ENCODE results near the gene CCNA2.

The CCNA2 gene

GRCh38 chr4:121824950-121825349 is 1.3 kb upstream of the CCNA2 start:
- Histone ChIP-seq H3K4me1 (ENCODE audit: insufficient read depth, low read length) (peaks cover 8% of the 10 kb centered on the region), H3K27me3 (ENCODE audit: control insufficient read depth in 1 of 2, insufficient read depth in 2 of 2, low read length in 2 of 2) (no peaks in the 10 kb centered on the region), H3K9me3 (ENCODE audit: low read length) (no peaks in the 10 kb centered on the region), H3K36me3 (ENCODE audit: insufficient read depth, low read length) (peaks cover 4% of the 10 kb centered on the region), H3K27ac (ENCODE audit: low read depth, low read length) (peak overlapping the region; percentile 17), H3K4me3 (ENCODE audit: low read depth in 1 of 2, low read length in 2 of 2) (no peak overlapping the region), H3K9ac (ENCODE audit: low read length) (no peak overlapping the region)

DNA sequence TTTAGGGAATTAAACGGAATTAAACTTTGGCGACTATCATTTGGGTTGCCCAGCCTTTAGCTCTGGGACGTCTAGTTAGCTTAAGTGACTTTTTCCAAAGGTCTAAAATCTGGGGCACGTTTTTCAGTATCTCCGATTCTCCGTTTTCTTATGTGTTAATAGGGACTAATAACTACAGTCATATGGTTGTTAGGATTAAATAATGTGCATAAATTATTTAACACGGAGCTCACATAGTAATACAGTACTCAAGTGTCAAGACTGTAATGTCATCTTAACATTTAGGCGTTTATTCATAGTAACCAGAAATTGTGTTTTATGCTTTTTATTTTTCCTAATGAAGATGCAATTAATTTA is 466 bp upstream of the CCNA2 start:
- Histone ChIP-seq H3K9me3 (ENCODE audit: low read length) (no peaks in the 10 kb centered on the region), H3K27me3 (ENCODE audit: control insufficient read depth in 1 of 2, insufficient read depth in 2 of 2, low read length in 2 of 2) (no peaks in the 10 kb centered on the region), H3K4me1 (ENCODE audit: insufficient read depth, low read length) (peaks cover 8% of the 10 kb centered on the region), H3K9ac (ENCODE audit: low read length) (peak overlapping the region; percentile 37), H3K27ac (ENCODE audit: low read depth, low read length) (peak overlapping the region; percentile 79), H3K36me3 (ENCODE audit: insufficient read depth, low read length) (peaks cover 4% of the 10 kb centered on the region), H3K4me3 (ENCODE audit: low read depth in 1 of 2, low read length in 2 of 2) (peak overlapping the region; percentile 3 to 58)

GRCh38 chr4:121822796-121823504 is 733 bp downstream of the CCNA2 start:
- H3K4me3 ChIP-seq (ENCODE audit: low read depth in 1 of 2, low read length in 2 of 2): peak overlapping the region; percentile 3 to 58
- no peak overlapping the region for H3K9ac ChIP-seq (ENCODE audit: low read length)

DNA sequence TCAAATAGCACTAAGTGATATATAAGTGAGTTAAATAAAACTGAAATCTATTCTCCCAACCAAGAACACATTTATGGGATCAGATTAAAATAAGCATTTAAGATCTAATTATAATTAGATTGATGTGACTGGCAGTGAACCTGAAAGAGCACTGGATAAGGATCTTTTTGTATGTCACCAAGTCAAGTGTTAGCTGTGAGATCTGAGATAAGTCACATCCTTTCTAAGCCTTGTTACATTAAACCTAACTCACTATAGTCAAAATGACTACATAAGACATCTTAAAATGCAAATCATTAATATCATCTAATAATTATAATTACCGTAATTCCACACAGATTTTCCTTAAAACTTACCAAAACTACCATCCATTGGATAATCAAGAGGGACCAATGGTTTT is 1.6 kb downstream of the CCNA2 start:
- H3K36me3 ChIP-seq (ENCODE audit: insufficient read depth, low read length): peaks cover 14% of the 10 kb centered on the region
- no peak overlapping the region for H3K4me3 ChIP-seq (ENCODE audit: low read depth in 1 of 2, low read length in 2 of 2)
- H3K4me1 ChIP-seq (ENCODE audit: insufficient read depth, low read length): peaks cover 8% of the 10 kb centered on the region
- H3K27me3 ChIP-seq (ENCODE audit: control insufficient read depth in 1 of 2, insufficient read depth in 2 of 2, low read length in 2 of 2): no peaks in the 10 kb centered on the region
- no peak overlapping the region for H3K9ac ChIP-seq (ENCODE audit: low read length)
- no peaks in the 10 kb centered on the region for H3K9me3 ChIP-seq (ENCODE audit: low read length)
- no peak overlapping the region for H3K27ac ChIP-seq (ENCODE audit: low read depth, low read length)

More at GRCh38 chr4:121822796-121823504, 733 bp downstream of the CCNA2 start:
- peaks cover 8% of the 10 kb centered on the region for H3K36me3 ChIP-seq (ENCODE audit: insufficient read depth, low read length)
- no peak overlapping the region for H3K27ac ChIP-seq (ENCODE audit: low read depth, low read length)
- H3K9me3 ChIP-seq (ENCODE audit: low read length): no peaks in the 10 kb centered on the region
- H3K27me3 ChIP-seq (ENCODE audit: control insufficient read depth in 1 of 2, insufficient read depth in 2 of 2, low read length in 2 of 2): no peaks in the 10 kb centered on the region
- peaks cover 8% of the 10 kb centered on the region for H3K4me1 ChIP-seq (ENCODE audit: insufficient read depth, low read length)

- H3K27ac ChIP-seq (ENCODE audit: low read depth, low read length): no peak overlapping the region
- no peaks in the 10 kb centered on the region for H3K27me3 ChIP-seq (ENCODE audit: control insufficient read depth in 1 of 2, insufficient read depth in 2 of 2, low read length in 2 of 2)
- H3K4me3 ChIP-seq (ENCODE audit: low read depth in 1 of 2, low read length in 2 of 2): no peak overlapping the region
- H3K9ac ChIP-seq (ENCODE audit: low read length): no peak overlapping the region
- H3K36me3 ChIP-seq (ENCODE audit: insufficient read depth, low read length): peaks cover 38% of the 10 kb centered on the region
- H3K9me3 ChIP-seq (ENCODE audit: low read length): no peaks in the 10 kb centered on the region
- H3K4me1 ChIP-seq (ENCODE audit: insufficient read depth, low read length): no peaks in the 10 kb centered on the region
These were observed 4.3 kb downstream of the CCNA2 start for GRCh38 chr4:121819216-121819965.

- no peak overlapping the region for H3K9ac ChIP-seq (ENCODE audit: low read length)
- H3K4me3 ChIP-seq (ENCODE audit: low read depth in 1 of 2, low read length in 2 of 2): no peak overlapping the region
- H3K27ac ChIP-seq (ENCODE audit: low read depth, low read length): no peak overlapping the region
- no peaks in the 10 kb centered on the region for H3K9me3 ChIP-seq (ENCODE audit: low read length)
- peaks cover 45% of the 10 kb centered on the region for H3K36me3 ChIP-seq (ENCODE audit: insufficient read depth, low read length)
- H3K4me1 ChIP-seq (ENCODE audit: insufficient read depth, low read length): no peaks in the 10 kb centered on the region
- no peaks in the 10 kb centered on the region for H3K27me3 ChIP-seq (ENCODE audit: control insufficient read depth in 1 of 2, insufficient read depth in 2 of 2, low read length in 2 of 2)
These were observed 5.5 kb downstream of the CCNA2 start for GRCh38 chr4:121818215-121818614.

DNA sequence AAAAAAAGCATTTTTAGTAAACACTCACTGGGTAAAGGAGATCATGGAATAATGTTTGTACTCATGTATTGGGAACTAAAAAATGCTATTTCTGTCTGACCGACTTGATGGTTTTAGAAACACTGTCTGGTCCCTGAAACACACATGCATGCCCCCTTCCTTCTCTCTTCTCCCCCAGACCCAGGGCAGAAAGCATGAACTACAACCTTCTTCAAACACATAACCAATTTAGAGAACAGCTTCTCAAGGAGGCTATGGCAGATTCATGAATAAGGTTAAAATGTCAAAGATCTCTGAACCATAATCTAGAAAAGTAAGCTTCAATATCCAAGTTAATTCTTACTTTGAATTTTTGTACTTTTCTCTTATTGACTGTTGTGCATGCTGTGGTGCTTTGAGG is 6.0 kb downstream of the CCNA2 start:
- no peak overlapping the region for H3K27ac ChIP-seq (ENCODE audit: low read depth, low read length)
- peaks cover 51% of the 10 kb centered on the region for H3K36me3 ChIP-seq (ENCODE audit: insufficient read depth, low read length)
- no peaks in the 10 kb centered on the region for H3K27me3 ChIP-seq (ENCODE audit: control insufficient read depth in 1 of 2, insufficient read depth in 2 of 2, low read length in 2 of 2)
- no peak overlapping the region for H3K9ac ChIP-seq (ENCODE audit: low read length)
- no peaks in the 10 kb centered on the region for H3K9me3 ChIP-seq (ENCODE audit: low read length)
- H3K4me1 ChIP-seq (ENCODE audit: insufficient read depth, low read length): no peaks in the 10 kb centered on the region
- no peak overlapping the region for H3K4me3 ChIP-seq (ENCODE audit: low read depth in 1 of 2, low read length in 2 of 2)

- no peaks in the 10 kb centered on the region for H3K4me1 ChIP-seq (ENCODE audit: insufficient read depth, low read length)
- no peaks in the 10 kb centered on the region for H3K27me3 ChIP-seq (ENCODE audit: control insufficient read depth in 1 of 2, insufficient read depth in 2 of 2, low read length in 2 of 2)
- no peak overlapping the region for H3K27ac ChIP-seq (ENCODE audit: low read depth, low read length)
- no peak overlapping the region for H3K4me3 ChIP-seq (ENCODE audit: low read depth in 1 of 2, low read length in 2 of 2)
- no peak overlapping the region for H3K9ac ChIP-seq (ENCODE audit: low read length)
- no peaks in the 10 kb centered on the region for H3K9me3 ChIP-seq (ENCODE audit: low read length)
- H3K36me3 ChIP-seq (ENCODE audit: insufficient read depth, low read length): peaks cover 58% of the 10 kb centered on the region
These were observed 6.7 kb downstream of the CCNA2 start for GRCh38 chr4:121817006-121817405.

DNA sequence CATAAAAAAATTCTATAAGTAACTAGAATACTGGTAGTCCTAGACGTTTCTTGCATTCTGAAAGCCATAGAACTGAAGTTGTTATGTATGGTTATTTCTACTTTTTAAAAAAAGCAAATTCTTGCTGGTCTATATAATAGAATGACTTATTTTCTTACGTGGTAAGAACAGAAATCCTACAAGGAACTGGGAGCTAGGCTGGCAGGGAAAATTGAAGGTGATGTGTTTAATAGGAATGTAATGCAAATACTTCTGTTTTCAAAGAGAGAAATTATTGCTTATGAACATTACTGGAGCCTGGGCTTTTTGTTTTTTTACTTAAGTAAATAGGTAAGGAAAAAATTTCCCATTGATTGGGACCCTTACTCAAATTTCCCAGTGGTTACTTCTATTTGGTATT is 8.9 kb downstream of the CCNA2 start:
- Histone ChIP-seq H3K9me3 (ENCODE audit: low read length) (no peaks in the 10 kb centered on the region), H3K27me3 (ENCODE audit: control insufficient read depth in 1 of 2, insufficient read depth in 2 of 2, low read length in 2 of 2) (no peaks in the 10 kb centered on the region), H3K4me1 (ENCODE audit: insufficient read depth, low read length) (no peaks in the 10 kb centered on the region), H3K27ac (ENCODE audit: low read depth, low read length) (no peak overlapping the region), H3K36me3 (ENCODE audit: insufficient read depth, low read length) (peaks cover 72% of the 10 kb centered on the region), H3K4me3 (ENCODE audit: low read depth in 1 of 2, low read length in 2 of 2) (no peak overlapping the region), H3K9ac (ENCODE audit: low read length) (no peak overlapping the region)

- H3K27me3 ChIP-seq (ENCODE audit: control insufficient read depth in 1 of 2, insufficient read depth in 2 of 2, low read length in 2 of 2): no peaks in the 10 kb centered on the region
- no peak overlapping the region for H3K27ac ChIP-seq (ENCODE audit: low read depth, low read length)
- peaks cover 81% of the 10 kb centered on the region for H3K36me3 ChIP-seq (ENCODE audit: insufficient read depth, low read length)
- H3K4me1 ChIP-seq (ENCODE audit: insufficient read depth, low read length): no peaks in the 10 kb centered on the region
- H3K9me3 ChIP-seq (ENCODE audit: low read length): no peaks in the 10 kb centered on the region
- no peak overlapping the region for H3K9ac ChIP-seq (ENCODE audit: low read length)
- no peak overlapping the region for H3K4me3 ChIP-seq (ENCODE audit: low read depth in 1 of 2, low read length in 2 of 2)
These were observed 12.6 kb downstream of the CCNA2 start for GRCh38 chr4:121811122-121811521.

DNA sequence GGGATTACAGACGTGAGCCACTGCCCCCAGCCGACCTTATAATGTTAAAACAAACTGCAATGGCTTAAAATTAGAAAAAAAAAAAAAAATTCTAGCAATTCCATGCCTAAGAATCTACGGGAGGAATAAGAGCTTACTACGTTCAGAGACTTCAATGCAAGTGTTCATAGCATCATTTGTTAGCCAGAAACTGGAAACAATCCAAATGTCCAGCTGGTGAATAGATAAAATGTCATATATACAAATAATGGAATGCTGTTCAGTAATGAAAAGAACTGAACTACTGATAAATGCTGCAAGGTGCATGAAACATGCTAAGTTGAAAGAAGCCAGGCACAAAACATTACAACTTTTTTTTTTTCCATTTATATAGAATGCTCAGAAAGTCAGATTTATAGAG is 17.3 kb downstream of the CCNA2 start:
- Histone ChIP-seq H3K36me3 (ENCODE audit: insufficient read depth, low read length) (peaks cover 71% of the 10 kb centered on the region), H3K4me1 (ENCODE audit: insufficient read depth, low read length) (peaks cover 4% of the 10 kb centered on the region), H3K4me3 (ENCODE audit: low read depth in 1 of 2, low read length in 2 of 2) (no peak overlapping the region), H3K27ac (ENCODE audit: low read depth, low read length) (no peak overlapping the region), H3K9ac (ENCODE audit: low read length) (no peak overlapping the region), H3K27me3 (ENCODE audit: control insufficient read depth in 1 of 2, insufficient read depth in 2 of 2, low read length in 2 of 2) (no peaks in the 10 kb centered on the region), H3K9me3 (ENCODE audit: low read length) (no peaks in the 10 kb centered on the region)

- Histone ChIP-seq H3K27me3 (ENCODE audit: control insufficient read depth in 1 of 2, insufficient read depth in 2 of 2, low read length in 2 of 2) (no peaks in the 10 kb centered on the region), H3K9ac (ENCODE audit: low read length) (peak overlapping the region; percentile 99), H3K27ac (ENCODE audit: low read depth, low read length) (peak overlapping the region; percentile 93), H3K4me3 (ENCODE audit: low read depth in 1 of 2, low read length in 2 of 2) (peak overlapping the region; percentile 76 to 100), H3K36me3 (ENCODE audit: insufficient read depth, low read length) (peaks cover 34% of the 10 kb centered on the region), H3K4me1 (ENCODE audit: insufficient read depth, low read length) (peaks cover 14% of the 10 kb centered on the region), H3K9me3 (ENCODE audit: low read length) (no peaks in the 10 kb centered on the region)
These were observed 22.0 kb downstream of the CCNA2 start for GRCh38 chr4:121801715-121802075.
